Measurements from ENCODE around the gene ACSF2.

ACSF2 gene

GRCh38 chr17:50440838-50441829 is 15.1 kb downstream of the ACSF2 start:
- DNase-seq, result no peak

GRCh38 chr17:50443505-50443974 is 17.5 kb downstream of the ACSF2 start:
- DNase-seq, result no peak

GRCh38 chr17:50444841-50445715 is 19.1 kb downstream of the ACSF2 start:
- no peak for DNase-seq

GRCh38 chr17:50445730-50446325 is 19.8 kb downstream of the ACSF2 start:
- DNase-seq, result no peak

- peak; percentile 94 for DNase-seq
Observed at GRCh38 chr17:50447870-50448595, 22.0 kb downstream of the ACSF2 start.

GRCh38 chr17:50448643-50449042 is 22.6 kb downstream of the ACSF2 start:
- DNase-seq, result no peak

- DNase-seq, result no peak
Observed at GRCh38 chr17:50451943-50452629, 26.1 kb downstream of the ACSF2 start.

GRCh38 chr17:50452630-50453300 is 26.7 kb downstream of the ACSF2 start:
- DNase-seq, result no peak

- DNase-seq, result no peak
Observed at GRCh38 chr17:50453901-50454300, 27.9 kb downstream of the ACSF2 start.

GRCh38 chr17:50457621-50458020 is 31.6 kb downstream of the ACSF2 start:
- no peak for DNase-seq

GRCh38 chr17:50458270-50458669 is 32.3 kb downstream of the ACSF2 start:
- no peak for DNase-seq

GRCh38 chr17:50458701-50459676 is 33.0 kb downstream of the ACSF2 start:
- peak; percentile 70 for DNase-seq

- DNase-seq, result no peak
Observed at GRCh38 chr17:50459756-50460155, 33.7 kb downstream of the ACSF2 start.

GRCh38 chr17:50460831-50461526 is 35.0 kb downstream of the ACSF2 start:
- no peak for DNase-seq

GRCh38 chr17:50461550-50462132 is 35.6 kb downstream of the ACSF2 start:
- DNase-seq, result no peak

GRCh38 chr17:50462446-50462845 is 36.4 kb downstream of the ACSF2 start:
- no peak for DNase-seq

GRCh38 chr17:50464121-50464520 is 38.1 kb downstream of the ACSF2 start:
- DNase-seq, result no peak

GRCh38 chr17:50464736-50465135 is 38.7 kb downstream of the ACSF2 start:
- DNase-seq, result no peak

GRCh38 chr17:50465171-50465570 is 39.2 kb downstream of the ACSF2 start:
- no peak for DNase-seq
